HG02943 (cell line): Measurements from ENCODE around the gene SPATA25.
"Not testable (repeated sequence)": the region's sequence is repeated elsewhere in the genome, so short reads cannot be mapped to it uniquely, and the experiment has no call there.

ENCODE experiments used
- ATAC-seq: cut with Tn5 transposase; IDR thresholded peaks from one replicate; pipeline ENCODE4 v1.9.1; 2021; ENCODE audit warnings: mild to moderate bottlenecking, low read depth, moderate library complexity; ENCODE audit not compliant: unreplicated experiment

Gene SPATA25, protein sequence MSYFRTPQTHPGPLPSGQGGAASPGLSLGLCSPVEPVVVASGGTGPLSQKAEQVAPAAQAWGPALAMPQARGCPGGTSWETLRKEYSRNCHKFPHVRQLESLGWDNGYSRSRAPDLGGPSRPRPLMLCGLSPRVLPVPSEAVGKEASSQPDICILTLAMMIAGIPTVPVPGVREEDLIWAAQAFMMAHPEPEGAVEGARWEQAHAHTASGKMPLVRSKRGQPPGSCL

DNA sequence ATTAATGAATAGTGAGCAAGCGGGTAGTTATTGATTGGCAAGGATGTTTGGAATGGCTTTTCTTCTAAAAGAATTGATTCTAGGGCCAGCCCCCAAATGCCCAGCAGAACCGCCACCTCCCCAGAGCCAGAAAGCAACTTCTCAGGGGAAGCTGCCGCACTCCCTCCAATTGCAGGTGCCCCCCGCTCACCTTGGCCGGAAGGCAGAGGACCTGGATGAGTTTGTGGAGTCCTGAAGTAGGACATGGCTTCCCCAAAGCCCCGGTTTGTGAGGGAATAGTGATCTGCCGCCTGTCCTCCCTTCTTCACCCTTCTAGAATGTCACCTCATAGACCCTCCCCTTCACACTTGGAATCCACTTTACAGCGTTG is at the start of gene SPATA25:
SPATA25 (minus strand) TSS at position 277 of the 370 bp plus-strand sequence; CDS start at position 245, 32 bp downstream.
- no peak for ATAC-seq

DNA sequence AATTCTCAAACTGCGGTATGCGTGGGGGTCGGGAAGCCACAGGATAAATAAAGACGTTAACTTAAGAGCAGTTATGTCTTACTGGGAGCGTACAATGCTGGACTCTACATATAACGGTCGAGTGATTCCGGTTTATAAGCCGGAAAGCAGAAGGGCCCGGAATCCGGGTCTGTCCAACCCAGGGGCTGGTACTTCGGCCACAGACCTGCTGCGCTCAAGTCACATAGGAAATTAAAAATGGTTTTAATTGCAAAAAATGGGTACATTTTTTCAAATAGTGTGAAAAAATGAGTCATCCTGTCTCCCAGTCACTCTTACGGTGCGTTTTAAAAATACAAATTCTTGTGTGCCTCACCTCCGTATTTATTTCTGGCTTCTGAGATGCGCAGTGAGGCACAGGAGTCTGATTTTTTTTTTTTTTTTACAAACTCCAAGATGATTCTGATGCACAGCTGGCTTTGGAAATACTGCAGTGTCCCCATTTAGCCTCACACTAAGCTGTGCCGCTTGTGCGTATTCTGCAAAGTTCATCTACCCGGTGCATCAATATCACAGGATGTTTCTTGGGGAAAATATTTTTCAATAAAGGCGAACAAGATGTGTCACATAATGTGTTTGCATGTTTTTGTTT is 48.1 kb upstream of the SPATA25 start:
- ATAC-seq, result peak; percentile 2

DNA sequence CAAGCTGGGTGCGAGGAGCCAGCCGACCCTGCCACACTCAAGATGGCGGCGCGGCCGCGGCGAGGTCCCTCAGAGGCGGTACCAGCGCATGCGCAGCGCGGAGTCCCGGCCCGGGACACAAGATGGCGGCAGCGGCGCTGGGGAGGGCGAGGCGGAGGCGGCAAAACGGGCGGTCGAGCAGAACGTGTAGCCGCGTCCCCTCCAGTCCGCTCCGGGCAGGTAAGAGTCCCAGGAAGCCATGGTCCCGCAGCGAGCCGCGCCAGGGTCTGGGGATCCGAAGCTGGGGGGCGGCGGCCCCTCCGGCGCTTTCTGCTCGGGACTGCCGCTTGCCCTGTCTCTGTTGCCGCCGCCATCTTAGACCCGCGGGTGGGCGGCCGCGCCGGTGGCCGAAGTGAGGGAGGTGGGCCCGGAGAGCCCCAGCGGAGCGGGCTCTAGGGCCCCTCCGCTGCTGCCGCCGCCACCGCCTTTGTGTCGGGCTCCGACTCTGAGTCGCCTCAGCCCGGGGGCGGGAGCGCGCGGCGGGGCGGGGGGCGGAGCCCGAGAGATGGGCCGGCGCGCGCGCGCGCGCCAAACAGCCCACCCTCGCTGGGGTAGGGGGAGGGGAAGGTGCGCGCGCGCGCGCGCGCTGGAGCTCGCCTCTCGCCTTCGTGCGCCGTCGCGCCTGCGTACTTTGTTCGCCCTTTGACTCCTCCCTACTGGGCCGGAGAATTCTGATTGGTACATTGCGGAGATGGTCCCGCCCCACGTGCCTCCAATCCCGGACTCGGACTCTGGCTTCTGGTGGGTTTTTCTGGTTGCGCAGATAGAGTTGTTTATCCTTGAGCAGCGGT is 47.4 kb upstream of the SPATA25 start, which contains the start of gene PCIF1:
PCIF1 (plus strand) TSS at position 98 of the 830 bp plus-strand sequence. CDS start 4,317 bp downstream, outside the sequence.
- ATAC-seq, result peak; percentile 68

DNA sequence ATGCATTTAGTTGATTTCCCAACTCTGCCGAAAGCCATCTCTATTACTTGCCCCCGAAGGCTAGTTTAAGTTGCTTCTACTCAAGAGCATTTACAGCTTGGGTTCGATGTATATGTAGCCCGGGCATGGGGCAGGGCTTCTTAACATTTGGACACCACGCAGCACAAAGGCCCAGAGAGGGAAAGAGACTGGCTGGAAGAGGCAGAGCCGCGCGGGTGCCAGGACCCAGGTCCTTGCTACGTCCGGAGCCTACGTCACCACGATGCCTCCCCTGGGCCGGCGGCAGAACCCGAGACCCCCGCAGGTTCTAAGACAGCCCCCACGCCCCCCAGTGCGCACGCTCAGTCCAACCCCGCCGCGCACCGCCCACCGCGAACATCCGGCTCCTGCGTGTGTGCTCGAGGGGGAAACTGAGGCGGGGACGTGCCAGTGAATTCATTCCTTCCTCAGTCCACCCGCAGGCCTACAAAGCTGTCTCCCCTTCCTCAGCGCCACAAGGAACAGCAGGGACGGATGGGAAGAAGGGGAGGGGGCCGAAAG is 46.7 kb upstream of the SPATA25 start:
- peak; percentile 23 for ATAC-seq

DNA sequence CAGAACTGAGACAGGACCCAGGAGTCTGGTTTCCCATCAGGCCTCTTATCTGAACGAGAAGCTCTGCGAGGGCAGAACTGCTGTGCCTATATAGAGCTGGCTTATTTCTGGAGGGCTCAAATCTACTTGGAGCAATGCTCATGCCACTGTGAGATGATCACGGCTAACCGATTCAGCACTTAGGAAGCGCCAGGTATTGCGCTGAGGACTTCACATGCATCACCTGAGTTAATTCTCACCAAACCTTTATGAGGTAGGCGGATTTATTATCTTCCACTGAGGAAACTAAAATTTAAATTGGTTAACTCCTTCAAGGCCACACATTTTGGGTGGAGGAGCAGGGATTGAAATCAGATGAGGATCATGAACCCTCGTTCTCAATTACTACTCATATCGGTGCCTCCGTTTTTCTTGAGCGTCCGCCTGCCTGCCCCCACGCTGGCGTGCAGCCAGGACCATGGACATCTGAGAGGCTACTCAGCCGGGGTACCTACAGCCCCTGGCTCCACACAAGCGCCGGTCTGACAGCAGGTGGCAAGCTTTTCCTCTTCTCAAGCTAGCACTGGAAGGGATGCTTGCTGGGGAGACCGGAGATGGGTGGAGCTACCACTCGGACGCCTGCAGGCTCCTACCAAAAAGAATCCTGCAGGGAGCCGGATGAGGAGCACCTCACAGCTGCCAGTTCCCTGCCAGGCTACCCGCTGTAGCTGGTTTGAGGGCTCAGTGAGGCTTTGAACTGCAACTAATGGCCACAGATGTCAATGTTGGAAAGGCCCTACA is 46.0 kb upstream of the SPATA25 start:
- ATAC-seq, result no peak

DNA sequence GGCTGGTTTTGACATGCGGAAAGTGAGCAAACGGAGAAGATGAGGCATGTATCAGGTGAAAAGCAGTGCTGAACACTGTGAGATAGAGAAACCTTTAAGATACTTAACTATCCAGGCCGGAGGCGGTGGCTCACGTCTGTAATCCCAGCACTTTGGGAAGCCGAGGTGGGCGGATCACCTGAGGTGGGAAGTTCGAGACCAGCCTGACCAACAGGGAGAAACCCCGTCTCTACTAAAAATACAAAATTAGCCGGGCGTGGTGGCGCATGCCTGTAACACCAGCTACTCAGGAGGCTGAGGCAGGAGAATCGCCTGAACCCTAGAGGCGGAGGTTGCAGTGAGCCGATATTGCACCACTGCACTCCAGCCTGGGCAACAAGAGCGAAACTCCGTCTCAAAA is 44.3 kb upstream of the SPATA25 start:
- ATAC-seq, result not testable (repeated sequence)

DNA sequence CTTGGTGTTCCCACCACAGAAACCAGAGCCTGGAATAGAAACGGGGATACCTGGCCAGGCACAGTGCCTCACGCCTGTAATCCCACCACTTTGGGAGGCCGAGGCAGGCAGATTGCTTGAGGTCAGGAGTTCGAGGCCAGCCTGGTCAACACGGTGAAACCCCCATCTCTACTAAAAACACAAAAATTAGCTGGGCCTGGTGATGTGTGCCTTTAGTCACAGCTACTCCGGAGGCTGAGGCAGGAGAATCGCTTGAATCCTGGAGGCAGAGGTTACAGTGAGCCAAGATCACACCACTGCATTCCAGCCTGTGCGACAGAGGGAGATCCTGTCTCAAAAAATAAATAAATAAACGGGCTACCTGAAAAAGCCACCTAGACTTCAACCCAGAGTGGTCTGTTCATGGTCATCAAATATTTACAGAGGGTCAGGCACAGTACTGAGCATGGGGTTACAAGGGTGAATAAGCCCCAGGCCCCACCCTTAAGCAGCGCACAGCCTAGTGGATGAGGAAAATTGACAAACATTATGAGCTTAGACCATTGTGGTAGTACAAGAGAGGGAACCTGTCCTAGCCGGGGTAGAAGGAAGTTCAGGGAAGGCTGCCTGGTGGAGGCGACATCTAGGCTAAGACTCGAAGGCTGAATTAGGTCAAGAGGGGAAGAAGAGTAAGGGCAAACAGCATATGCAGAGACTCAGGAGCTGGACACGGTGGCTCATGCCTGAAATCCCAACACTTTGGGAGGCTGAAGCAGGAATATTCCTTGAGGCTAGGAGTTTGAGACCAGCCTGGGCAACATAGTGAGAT is 39.9 kb upstream of the SPATA25 start:
- no peak for ATAC-seq

DNA sequence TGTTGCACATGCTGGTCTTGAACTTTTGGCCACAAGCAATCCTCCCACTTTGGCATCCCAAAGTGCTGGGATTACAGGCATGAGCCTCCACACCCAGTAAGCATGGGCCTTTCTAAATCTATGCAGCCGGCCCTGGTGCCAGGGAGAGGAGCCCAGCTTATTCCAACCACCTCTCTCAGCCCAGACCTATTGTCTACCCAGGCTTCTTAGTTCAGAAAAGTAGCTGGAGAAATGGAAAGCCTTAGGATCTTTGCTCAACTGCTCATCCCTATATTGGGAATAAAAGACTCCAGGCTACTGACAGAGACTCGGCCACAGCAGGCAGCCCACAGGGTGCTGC is 39.3 kb upstream of the SPATA25 start:
- no peak for ATAC-seq

DNA sequence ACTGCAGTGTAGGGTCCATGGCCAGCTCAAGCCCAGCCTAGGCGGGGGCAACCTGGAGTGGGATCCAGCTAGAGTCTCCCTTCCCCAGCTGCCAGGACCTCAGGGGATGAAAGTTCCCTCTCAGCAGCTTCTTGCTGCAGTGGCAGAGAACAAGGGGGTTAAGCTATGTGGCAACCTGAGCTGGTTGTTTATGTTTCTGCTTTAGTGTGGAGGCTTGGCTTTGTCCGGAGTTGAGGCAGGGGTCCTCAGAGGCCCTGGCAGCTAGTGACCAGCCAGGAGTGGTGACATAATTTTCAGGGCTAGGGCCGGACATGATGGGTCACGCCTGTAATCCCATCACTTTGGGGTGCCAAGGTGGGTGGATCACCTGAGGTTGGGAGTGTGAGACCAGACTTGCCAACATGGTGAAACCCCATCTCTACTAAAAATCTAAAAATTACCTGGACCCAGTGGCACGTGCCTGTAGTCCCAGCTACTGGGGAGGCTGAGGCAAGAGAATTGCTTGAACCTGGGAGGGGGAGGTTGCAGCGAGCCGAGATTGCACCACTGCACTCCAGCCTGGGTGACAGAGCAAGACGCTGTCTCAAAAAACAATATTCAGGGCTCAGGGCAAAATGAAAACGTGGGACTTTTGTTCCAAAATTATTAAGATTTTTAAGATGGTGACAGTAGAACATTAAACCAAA is 38.5 kb upstream of the SPATA25 start:
- no peak for ATAC-seq

DNA sequence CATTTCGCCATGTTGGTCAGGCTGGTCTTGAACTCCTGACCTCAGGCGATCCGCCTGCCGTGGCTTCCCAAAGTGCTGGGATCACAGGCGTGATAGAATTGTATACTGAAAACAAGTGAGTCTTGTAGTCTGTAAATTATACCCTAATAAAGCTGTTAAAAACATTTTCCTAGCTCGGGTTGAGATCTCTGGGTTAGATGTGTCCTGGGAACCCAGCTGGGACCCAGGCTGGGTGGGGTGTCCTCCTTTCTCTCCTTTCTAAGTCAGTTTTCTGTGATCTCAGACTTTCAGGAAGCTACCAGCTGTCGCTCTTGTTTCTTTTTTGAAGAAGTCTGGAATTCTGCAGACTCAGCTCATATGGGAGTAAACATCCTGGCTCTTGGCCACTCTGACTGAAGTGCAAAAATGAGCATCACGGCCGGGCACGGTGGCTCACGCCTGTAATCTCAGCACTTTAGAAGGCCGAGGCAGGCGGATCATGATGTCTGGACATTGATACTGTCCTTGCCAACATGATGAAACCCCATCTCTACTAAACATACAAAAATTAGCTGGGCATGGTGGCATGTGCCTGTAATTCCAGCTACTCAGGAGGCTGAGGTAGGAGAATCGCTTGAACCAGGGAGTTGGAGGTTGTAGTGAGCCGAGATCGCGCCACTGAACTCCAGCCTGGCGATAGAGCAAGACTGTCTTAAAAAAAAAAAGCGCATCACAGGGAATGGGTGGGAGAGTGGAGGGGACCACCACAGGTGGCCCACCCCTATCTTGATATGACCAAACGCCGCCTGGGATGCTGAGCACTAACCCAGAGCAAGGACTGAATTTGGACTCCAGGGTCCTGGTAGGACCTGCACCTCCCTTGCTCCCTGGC is 37.2 kb upstream of the SPATA25 start:
- no peak for ATAC-seq

DNA sequence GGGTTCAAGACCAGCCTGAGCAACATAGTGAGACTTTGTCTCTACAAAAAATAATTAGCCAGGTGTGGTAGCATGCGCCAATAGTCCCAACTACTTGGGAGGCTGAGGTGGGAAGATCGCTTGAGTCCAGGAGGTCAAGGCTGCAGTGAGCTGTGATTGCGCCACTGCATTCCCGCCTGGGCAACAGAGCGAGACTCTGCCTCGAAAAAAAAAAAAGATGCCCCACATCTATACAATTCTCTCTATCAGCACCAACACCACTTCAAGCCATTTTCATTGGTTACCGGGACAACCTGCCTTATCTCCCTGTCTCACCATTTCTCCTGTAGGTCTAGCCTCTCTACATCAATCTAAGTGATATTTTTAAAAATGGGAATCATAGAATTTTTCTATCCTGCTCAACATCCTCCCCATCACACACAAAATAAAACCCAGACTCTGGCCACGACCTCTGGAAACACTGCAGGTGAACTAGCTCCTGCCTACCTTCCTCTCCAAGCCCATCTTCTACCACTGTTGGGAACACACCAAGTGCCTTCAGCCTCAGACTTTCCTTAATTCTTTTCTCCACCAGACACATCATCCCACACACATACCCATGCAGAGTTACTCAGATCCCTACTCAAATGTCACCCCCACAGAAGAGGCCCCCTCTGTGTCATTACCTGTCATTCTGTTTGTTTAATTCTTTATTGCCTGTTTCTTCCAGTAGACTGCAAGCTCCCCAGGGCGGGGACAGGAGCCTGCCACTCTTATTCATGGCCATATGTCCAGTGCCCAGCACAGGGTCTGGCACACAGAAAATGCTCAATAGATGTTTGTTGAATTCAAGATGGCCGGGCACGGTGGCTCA is 34.1 kb upstream of the SPATA25 start:
- no peak for ATAC-seq

DNA sequence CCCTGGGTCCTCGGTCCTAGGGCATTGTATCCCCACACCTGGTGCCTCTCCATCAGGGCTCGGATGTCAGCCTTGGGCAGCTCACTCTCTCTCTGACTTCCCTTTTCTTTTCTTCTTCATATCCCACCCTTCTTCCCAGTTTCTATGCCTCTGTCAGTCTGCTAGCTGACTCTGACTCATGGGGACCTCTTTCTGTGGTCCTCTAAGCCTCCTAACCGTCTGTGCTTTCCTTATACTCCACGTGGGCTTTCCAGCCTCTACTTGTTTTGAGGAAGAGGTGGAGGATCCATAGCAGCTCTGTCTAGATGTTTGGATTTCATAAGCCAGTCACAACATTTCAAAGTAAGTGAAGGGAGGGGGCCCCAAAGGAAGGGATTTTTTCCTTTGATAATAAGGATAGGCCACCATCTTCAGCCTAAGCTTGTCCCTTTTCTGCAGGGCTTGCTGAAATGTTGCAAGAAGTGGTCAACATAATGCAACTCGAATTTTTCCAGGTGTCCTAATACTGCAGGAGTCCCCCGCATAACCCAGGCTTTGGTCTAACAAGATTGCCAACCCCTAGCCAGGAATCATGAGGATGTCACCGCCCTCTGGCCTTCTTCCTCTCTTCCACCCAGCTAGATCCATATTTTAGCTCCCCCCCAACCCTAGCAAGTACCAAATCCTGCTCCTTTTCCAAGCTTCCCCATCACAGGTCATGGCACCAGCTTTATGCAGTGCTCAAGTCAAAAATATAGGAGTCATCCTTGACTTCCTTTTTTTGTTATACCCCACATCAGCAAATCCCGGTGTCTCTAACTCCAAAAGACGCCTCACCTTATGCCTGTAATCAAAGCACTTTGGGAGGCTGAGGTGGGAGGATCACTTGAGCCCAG is 33.3 kb upstream of the SPATA25 start:
- no peak for ATAC-seq

DNA sequence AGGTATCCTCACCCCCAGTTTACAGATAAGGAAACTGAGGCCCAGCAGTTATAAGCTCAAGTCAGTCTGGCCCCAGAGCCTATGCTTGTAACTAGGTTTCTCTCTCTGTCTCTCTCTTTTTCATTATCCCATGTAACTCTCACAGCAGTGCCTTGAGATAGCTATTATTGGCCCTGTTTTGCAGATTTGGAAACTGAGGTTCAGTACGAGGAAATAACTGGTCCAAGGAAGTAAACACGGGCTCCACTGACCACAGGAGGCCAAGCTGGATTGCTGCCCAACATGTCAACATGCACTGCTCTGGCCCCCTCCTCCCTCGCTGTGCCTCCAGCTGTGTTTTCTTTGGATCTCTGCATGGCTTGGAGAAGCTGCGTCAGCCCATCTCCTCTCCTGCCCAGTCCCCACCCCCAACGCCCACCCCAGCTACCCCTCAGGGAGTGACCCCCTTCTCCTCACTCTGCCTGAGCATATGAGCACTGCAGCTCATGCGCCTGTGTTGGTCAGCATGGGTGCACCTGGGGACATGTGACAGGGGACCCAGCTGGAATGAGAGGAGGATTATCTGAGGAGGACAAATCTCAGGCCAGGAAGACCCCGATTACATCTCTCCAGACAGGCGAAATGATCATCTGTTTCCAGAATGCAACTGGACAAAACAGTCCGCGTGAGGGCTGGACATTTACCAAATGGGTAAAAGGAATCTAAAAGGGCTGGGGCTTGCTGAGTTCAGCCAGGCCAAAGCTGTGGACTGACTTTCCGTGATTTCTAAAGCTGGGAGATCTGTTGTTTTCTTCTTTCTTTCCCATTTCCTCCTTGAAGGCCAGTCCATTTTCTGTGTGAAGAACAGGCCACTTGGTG is 32.3 kb upstream of the SPATA25 start:
- ATAC-seq, result no peak

DNA sequence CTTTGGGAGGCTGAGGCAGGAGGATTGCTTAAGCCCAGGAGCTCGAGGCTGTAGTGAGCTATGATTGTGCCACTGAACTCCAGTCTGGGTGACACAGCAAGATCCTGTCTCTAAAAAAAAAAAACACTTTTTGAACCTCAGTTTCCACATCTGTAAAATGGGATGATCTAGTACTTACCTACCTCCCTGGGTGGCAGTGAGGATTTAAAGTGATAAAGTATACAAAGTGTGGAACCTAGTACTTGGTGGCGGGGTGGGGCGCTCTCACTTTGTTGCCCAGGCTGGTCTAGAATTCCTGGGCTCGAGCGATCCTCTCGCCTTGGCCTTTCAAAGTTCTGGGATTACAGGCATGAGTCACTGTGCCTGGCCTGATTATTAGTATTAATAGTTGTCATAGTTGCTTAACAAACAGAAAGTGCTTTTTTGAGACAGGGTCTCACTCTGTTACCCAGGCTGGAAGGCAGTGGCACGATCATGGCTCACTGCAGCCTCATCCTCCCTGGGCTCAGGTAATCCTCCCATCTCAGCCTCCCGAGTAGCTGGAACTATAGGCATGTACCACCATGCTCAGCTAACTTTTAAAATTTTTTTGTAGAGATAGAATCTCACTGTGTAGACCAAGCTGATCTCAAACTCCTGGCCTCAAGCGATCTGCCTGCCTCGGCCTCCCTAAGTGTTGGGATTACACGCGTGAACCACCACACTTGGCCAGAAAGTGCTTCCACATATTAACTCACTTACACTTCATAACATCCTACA is 31.5 kb upstream of the SPATA25 start:
- no peak for ATAC-seq
